NCI-H774 (cell line): ENCODE results near the gene PRELID2.
A peak's percentile ranks its signal among the peaks of the same experiment; 100 is the strongest.
"Not testable (repeated sequence)": the region's sequence is repeated elsewhere in the genome, so short reads cannot be mapped to it uniquely, and the experiment has no call there.

Source experiments
- DNase-seq: peaks from one replicate; lab custom pipeline; 2025; lab: John Stamatoyannopoulos, UW

Gene PRELID2

DNA sequence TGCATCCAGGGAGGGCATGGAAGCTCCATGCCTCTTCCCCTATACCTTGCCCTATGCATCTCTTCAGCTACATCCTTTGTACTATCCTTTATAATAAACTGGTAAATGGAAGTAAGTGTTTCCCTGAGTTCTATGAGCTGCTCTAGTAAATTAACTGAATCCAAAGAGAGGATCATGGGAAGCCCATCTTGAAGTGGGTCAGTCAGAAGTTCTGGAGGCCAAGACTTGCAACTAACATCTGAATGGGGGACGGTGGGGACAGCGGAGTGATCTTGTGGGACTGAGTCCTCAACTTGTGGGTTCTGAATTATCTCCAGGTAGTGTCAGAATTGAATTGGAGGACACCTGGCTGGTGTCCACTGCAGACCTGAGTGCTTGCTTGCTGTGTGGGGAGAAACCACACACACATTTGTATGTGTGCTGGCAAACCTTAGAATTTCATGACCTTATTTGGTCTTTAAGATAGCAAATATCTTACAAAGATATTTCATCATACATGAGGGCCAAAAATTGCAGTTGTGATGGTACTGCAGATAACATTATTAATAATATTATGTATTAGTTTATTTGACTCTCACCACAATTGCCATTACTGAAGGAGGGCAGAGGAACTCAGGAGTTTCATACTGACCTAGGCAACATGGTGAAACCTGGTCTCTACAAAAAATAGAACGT lies 5.5 kb upstream of the PRELID2 start:
- DNase-seq = no peak

DNA sequence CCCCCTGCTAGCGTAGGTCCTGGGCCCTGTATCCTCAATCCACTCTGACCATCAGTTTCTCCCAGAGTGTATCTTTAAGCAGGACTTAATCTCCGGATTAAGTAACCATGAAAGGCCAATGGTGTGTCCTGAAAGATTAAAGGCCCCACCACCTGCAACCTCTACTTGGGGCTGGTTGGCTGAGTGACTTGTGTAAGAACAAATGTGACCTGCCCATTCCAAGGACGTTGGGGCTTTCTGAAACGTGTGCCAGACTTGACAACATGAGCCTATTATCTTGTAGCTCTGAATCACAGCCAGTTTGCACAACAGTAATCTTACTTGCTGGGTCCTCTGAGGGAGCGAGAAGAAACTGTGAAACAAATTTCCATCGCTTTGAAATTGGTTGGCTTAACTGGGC lies 3.1 kb upstream of the PRELID2 start:
- DNase-seq = no peak

DNA sequence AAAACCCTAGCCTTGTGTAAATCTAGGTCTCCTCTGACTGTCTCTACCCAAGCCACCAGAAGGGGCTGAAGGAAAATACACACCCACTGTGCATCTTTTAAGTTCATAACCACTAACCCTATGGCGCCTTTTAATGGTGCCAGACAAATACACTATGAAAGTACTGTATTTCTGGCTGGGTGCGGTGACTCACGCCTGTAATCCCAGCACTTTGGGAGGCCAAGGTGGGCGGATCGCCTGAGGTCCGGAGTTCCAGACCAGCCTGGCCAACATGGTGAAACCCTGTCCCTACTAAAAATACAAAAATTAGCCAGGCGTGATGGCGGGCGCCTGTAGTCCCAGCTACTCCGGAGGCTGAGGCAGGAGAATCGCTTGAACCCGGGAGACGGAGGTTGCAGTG lies 1.1 kb upstream of the PRELID2 start:
- not testable (repeated sequence) for DNase-seq

DNA sequence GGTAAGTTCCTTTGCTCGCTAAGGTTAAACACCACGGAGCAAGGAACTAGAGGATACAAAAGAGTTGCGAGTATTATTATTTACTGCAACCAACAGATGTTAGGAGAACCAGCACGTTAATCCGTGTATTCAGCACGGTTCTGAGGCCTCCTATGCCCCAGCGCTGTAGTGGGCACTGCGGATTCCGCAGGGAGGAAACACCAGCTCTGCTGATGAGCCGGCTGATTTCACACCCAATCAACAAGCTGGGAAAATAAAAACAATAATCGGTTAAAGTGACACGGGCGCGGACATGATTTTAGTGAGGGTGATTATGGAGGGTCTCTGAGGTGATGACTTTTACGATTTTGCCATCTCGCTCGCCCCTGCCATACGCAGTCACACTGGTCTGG lies 702 bp upstream of the PRELID2 start:
- no peak for DNase-seq

DNA sequence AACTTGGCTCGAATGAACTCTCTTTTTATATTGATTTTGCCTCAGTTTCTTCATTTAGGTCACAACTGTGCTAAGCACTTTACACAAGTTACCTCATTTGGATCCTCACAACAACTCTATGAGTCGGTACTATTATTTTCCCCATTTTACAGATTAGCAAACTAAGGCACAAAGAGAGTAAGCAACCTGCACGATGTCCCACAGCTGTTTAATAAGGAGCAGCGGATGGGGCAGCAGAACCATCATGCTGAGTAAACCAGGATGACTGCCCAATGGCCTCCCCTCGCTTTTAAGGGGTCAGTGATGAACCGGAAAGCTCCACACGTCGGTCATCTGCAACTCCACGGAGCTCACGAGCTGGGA lies 607 bp downstream of the PRELID2 start:
- DNase-seq = no peak

DNA sequence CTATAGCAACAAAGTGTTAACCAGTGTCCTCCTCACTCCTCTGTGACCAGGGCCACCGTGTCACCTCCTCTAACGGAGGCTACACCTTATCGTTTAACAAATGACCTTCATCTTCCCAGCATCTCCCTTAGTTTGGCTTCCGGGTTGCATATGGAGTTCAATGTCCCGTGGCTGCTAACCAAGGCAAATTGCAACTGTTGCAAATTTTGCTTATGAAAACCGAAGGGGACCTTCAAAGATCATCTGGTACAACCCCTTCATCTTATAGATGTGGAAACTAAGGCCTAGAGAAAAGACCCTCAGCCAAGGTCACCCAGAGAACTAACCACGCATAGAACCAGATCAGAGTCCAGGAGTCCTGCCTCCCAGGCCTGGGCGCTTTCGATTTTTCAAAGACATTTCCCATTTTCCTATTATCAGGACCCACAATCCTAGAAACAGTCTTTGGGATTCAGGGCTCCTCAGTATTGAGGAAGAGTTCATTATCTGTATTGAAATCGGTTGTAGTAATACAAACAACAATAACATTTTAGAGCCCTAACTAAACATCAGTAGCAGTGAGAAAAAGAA lies 1.4 kb downstream of the PRELID2 start:
- no peak for DNase-seq

DNA sequence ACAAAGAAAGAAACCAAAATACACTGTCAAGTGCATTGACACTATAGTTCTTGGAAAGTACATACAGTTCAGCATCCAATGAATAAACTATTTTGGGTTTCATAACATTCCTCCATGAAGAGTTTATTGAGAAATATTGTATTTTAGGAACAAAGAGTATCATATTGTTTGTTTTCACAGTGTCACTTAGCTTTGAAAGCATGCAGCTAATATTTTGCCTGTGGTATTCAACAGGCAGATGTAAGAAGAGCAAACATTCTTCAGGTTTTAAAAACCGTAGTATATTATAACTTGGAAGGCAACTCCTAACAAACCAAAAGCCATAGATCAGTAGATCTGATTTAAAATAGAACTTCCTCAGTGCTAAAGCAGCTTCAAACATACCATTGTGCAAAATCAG lies 4.5 kb downstream of the PRELID2 start:
- DNase-seq = no peak

DNA sequence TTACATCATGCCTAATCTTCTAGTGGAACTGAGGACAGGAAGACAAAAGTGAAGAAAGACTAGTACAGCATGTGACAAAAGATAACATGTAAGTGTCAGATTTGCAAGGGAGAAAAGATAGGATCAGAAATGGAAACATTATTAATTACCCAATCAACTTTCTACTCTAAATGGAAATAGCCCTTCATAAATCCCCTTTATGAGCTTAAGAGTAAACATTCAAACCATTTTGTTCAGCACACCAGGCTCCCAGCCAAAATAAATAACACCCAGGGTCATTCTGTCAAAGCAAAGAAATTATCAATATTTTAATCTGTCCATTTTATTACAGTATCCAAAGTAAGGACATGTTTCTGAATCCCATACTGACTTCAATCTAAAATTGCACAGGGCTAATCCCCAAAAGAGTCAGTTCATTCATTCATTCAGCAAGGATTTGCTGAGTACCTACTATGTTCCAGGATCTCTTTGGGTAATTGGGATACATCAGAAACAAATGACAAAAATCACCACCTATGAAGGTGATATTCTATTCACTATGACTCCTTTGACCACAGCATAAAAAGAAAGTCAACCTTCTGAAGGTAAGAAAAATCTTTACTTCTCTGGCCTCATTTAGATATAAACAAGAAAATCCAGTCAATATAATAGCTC lies 5.3 kb downstream of the PRELID2 start:
- DNase-seq = peak; percentile 44

DNA sequence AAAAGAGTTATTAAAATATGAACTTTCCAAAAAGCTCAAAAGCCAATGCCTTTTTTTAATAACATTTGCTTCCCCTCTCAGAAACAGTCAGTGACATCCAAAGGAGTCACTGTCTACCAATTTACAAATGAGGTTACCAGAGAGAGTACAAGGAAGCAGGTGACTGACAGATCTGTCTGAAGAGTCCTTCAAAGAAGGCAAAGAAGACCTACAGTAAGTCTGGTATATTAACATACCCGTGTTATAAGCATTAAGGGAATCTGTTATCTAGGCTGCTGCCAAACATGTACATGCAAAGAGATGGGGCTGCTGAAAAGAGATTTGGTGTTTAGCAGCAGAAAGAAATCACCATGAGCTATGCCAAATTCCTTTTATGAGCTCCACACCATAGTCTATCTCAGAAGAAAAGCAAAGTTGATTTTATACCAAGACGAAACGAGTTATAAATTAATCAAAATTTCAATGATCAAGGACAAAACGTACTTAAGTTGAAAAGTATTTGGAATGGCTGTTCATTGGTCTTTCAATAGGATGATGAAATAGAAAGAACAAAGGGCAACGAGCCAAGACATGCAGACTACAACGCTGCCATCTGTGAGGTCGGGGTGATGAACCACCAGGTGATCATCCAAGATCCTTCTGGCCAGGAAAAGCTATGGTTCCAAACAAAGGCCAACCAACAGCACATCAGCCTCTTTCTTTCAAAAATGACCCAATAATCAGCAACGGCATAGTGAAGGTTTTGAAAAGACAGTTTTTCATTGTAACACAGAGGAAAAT lies 8.1 kb downstream of the PRELID2 start:
- DNase-seq = no peak

DNA sequence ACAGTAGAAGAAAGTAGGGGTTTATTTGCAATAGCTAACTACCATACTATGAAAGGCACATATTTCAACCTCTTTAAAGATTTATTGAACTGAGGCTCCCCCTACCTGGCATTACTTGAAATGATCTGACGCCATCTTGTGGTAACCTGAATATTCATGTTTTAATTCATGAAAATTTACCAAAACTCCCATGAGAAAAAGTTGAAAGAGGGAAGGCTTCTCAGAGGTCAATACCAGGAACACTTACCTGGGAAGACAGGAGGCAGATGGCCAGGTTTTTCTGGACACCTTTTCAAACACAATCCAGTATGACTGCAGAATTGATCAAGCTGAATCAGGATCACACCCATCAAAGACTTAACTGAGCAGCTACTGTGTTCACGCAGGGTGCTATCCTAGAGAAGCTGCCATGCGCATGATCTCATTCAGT lies 9.4 kb downstream of the PRELID2 start:
- DNase-seq = no peak

DNA sequence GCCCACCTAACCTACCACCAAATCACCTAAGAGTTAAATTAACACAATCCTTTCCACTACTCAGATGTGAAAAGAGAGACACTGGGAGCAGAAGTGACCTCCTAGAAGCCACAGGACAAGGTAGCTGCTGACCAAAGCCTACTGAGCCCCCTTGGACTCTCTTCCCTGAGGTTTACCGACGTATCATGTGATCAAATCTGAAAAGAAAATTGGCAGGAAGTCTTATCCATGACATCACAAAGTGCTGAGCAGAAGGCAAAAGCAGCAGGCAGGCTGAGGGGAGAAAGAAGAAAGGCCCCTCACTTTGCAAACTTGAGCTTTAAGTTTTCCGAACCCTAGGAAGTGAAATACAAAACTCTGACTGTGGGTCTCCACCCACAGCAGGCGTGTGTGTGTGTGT lies 11.1 kb downstream of the PRELID2 start:
- DNase-seq = no peak

DNA sequence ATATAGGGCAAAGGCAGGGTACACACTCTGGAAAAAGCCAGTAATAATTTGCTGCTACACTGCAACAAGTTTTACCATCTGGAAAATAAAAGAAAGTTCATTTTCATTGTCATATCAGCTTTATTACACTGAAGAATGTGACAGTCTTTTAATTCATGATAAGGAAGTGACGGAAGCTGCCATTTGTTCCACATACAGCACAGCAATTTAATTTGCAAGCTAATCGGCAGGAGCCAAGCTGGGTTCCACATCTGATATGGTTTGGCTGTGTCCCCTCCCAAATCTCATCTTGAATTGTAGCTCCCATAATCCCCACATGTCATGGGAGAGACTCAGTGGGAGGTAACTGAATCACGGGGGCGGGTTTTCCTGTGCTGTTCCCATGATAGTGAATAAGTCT lies 16.5 kb downstream of the PRELID2 start:
- no peak for DNase-seq

DNA sequence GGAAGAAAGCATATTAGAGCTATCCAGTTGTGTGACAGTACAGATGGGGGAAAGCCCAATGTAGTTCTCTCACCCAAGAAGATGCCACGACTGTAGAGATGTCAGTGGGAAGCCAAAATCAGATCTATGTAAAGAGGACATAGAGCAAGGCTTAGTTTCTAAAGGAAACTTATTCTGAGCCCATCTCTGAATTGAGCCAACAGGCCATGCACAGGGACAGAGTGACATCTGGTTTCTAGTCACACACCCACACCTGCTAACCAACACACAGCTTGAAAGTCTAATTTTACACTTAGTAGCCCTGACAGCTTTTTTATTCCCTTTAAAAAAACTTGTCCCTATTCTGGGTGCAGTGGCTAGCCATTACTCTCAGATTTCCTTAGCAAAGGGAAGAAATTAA lies 22.3 kb downstream of the PRELID2 start:
- DNase-seq = no peak

DNA sequence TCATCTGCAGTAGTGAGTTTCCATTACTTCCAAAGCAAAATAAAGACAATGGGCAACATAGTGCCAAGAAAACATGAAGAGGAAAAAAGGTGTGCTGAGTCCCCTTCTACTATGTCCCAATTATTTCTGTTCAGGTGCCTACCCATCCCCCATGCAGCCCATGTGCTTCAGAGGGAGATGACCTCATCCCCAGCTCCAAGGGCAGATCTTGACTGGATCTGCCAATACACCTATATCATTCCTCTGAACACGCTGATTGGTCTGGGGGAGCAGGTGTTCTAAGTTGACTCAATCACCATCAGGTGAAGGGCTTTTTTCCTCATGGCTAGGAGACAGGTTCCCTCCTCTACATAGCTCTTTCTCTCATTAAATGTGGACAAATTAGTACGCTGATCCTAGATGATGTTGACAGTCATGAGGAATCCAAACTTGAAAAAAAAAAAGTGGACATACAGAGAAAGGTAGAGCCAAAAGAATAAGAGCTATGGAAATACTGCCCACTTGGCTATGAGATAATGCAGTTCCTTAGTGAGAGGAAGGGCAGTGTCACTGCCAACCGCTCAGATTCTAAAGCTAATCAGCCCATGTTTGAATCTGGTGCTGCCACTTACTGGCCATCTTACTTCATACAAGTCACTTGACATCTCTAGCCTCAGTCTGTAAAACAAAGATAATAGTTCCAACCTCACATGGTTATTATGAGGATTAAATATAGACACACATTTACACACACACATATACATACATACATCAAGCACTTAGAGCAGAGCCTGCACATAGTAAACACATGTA lies 23.1 kb downstream of the PRELID2 start:
- DNase-seq = peak; percentile 61

DNA sequence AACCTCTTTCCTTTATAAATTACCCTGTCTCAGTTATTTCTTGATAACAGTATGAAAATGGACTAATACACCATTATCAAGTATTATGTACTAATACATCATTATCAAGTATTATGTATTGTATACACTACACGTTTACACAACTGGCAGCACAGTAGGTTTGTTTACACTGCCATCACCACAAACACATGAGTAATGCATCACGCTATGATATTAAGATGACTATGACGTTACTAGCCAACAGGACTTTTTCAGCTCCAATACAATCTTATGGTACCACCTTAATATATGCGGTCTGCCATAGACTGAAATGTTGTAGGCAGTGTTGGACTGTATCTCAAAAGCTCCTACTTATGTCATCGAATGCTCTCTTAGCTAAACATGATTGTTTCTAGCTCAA lies 28.2 kb downstream of the PRELID2 start:
- DNase-seq = no peak

DNA sequence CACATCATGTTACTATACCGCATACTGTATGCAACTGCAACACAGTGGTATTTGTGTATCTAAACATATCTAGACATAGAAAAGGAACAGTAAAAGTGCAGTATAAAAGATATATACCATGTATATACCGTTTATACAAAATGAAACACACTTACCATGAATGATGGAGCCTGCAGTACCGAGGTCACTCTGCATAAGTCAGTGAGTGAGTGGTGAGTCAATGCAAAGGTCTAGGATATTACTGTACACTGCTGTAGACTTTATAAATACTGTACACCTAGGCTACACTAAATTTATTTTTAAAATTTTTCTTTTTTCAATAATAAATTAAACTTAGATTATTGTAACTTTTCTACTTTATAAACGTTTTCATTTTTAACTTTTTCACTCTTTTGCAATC lies 29.3 kb downstream of the PRELID2 start:
- no peak for DNase-seq

DNA sequence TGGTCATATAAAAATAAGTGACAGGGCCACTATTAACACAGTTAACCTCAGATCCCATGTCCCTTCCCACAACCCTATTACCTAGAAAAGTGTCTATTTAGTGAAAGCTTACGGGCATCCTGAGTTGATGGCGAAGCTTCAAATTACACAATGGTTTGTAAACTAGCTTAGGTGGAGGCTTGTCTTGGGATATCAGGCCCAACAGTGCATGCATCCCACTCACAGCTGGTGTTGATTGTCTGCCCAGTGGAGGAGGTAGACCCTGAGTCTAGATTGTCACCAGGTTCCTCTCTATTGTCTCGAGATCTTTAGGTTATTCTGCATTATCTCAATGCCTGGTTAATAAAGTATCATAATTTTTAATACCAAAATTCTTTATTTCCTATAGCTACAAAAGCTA lies 30.4 kb downstream of the PRELID2 start:
- no peak for DNase-seq

DNA sequence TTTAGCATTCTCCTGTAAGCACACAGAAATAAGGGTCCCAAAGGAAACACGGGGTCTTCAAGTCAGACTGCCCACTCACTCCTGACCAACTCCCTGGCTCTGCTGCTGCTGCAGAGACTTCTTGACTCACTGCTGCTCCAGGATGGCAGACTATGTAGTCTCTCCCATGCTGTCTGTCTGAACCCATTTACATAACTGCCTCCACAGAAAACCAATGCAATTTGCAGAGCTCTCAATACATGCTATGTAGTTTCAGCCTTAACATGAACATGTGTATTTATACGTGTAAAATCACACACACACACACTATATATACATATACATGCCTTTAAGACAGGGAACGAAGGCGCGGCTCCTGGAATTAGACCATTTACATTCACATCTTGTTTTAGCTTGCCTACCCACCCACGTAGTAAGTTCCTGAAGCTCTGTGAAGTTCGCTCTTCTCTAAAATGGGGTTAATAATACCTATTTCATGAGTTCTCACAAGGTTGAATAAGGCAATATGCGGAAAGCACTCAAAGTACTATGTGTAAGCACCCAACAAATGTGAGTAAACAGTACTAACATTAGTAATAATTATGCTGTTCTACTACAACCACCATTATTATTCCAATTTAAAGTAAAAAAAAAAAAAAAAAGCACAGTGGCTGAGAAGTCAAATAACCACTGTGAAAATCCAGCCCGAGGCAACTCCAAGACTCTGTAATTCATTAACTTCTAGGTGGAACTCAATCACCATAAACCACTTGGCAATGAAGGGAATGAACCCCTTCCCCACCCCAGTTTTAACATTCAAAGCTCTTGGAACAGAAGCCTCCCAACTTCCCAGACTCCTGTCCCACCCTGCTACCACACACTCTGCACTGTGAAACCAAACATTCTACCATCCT lies 31.8 kb downstream of the PRELID2 start:
- DNase-seq = no peak

DNA sequence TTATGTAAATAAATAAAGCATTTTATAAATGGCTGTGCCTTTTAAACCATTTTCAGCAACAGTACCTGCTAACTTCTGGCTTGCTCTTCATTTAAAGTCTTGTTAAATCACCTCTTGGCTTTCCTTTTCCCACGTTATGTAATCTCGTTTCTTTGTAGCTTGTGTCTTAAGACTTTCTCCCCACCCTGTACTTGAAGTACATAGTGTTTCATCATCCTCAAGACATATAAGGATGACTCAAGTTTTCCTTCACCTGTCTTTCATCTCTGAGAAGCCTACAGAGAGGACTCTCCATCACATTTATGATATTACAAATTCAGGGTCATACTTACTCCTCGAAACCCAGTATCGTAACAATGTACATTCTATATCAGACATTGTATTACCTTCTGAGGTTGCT lies 33.9 kb downstream of the PRELID2 start:
- no peak for DNase-seq

DNA sequence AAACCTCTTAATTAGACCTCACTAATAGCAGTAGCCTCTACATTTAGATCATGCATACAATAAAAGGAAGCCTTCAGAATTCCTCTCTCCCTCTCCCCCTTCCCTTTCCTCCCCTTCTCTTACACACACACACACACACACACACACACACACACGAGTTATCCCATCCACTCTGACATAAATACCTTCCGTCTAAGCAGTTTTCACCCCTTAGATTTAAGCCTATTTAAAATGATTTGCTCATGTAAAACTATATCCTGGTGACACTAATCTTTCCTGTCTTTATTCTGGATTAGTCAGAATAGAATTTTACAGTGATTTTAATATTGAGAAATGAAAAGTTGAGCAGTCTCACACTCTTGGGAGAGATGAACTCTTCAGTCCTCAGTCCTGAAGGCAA lies 35.0 kb downstream of the PRELID2 start:
- no peak for DNase-seq

DNA sequence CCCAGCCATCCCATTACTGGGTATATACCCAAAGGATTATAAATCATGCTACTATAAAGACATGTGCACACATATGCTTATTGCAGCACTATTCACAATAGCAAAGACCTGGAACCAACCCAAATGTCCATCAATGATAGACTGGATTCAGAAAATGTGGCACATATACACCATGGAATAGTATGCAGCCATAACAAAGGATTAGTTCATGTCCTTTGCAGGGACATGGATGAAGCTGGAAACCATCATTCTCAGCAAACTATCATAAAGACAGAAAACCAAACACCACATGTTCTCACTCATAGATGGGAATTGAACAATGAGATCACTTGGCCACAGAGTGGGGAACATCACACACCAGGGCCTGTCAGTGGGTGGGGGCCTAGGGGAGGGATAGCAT lies 36.6 kb downstream of the PRELID2 start:
- not testable (repeated sequence) for DNase-seq
